Astrocyte (in vitro differentiated cells and primary cell): Measurements from ENCODE around the gene KRT6C.

Experiments
- EZH2 ChIP-seq: IDR thresholded peaks from 2 replicates; pipeline ENCODE4 v1.6.1; 2012; ENCODE audit warnings: mild to moderate bottlenecking, low read length, inconsistent platforms; ENCODE audit not compliant: insufficient read depth
- TF ChIP-seq, protein P1 (sequence below): IDR thresholded peaks from 2 replicates; pipeline ENCODE4 v1.5.1; 2011; ENCODE audit warnings: low read depth, mild to moderate bottlenecking, inconsistent platforms, low read length, moderate library complexity; ENCODE audit not compliant: insufficient read depth

DNA sequence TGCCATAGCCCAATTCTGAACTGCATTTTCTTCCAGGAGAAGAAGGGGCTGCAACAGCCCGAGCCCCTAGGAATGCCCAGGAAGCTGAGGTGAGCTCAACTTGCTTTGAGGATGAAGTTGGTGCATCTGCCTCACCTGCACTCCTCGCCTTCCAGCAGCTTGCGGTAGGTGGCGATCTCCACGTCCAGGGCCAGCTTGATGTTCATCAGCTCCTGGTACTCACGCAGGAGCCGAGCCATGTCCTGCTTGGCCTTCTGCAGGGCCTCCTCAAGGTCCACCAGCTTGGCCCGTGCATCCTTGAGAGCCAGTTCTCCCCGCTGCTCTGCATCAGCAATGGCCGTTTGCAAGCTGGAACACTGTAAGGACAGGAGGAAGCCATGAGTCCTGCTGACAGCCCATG, 45.5 kb downstream of the KRT6C start:
- TF ChIP-seq, protein P1, sequence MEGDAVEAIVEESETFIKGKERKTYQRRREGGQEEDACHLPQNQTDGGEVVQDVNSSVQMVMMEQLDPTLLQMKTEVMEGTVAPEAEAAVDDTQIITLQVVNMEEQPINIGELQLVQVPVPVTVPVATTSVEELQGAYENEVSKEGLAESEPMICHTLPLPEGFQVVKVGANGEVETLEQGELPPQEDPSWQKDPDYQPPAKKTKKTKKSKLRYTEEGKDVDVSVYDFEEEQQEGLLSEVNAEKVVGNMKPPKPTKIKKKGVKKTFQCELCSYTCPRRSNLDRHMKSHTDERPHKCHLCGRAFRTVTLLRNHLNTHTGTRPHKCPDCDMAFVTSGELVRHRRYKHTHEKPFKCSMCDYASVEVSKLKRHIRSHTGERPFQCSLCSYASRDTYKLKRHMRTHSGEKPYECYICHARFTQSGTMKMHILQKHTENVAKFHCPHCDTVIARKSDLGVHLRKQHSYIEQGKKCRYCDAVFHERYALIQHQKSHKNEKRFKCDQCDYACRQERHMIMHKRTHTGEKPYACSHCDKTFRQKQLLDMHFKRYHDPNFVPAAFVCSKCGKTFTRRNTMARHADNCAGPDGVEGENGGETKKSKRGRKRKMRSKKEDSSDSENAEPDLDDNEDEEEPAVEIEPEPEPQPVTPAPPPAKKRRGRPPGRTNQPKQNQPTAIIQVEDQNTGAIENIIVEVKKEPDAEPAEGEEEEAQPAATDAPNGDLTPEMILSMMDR: no peak
- no peak for TF ChIP-seq EZH2
